Upper lobe of right lung (tissue), 1 donor: ENCODE measurements around the gene GC. TPM values are rescaled to one million over a fixed set of nuclear protein-coding genes. Genes with fewer than 3 reads are reported as not detected.

Source experiments
- ATAC-seq: fragments of 200-7000 bp; cut with Tn5 transposase; one replicate; pipeline ENCODE4 v1.9.1; 2020; ENCODE audit warnings: mild to moderate bottlenecking, moderate library complexity
- DNase-seq: peaks from one replicate; pipeline ENCODE4 v3.0.0-alpha.2; 2020
- H3K27ac ChIP-seq: fragments of 200-600 bp; one replicate; pipeline ENCODE4 v1.8.0; 2022
- H3K27me3 ChIP-seq: fragments of 200-600 bp; one replicate; pipeline ENCODE4 v1.8.0; 2022; ENCODE audit warnings: mild to moderate bottlenecking
- H3K36me3 ChIP-seq: fragments of 200-600 bp; one replicate; pipeline ENCODE4 v1.8.0; 2022
- H3K4me1 ChIP-seq: fragments of 200-600 bp; one replicate; pipeline ENCODE4 v1.8.0; 2022
- H3K4me3 ChIP-seq: fragments of 200-600 bp; one replicate; pipeline ENCODE4 v1.8.0; 2022; ENCODE audit warnings: mild to moderate bottlenecking
- H3K9me3 ChIP-seq: fragments of 200-600 bp; one replicate; pipeline ENCODE4 v1.8.0; 2022
- CTCF ChIP-seq: fragments of 200-600 bp; IDR thresholded peaks from one replicate; pipeline ENCODE4 v1.8.0; 2022; ENCODE audit warnings: antibody characterized with exemption
- intact Hi-C: fragments of 100-400 bp; cut with DNase I; formaldehyde crosslinking; loops from one replicate; pipeline ENCODE4 v1.11.0; 2022
- total RNA-seq: library from RNA; stranded (reverse); fragmentation: NEBNext Ultra II Directional; extraction: Animal tissue kit (Norgen Biotek cat#: 25700); gene quantifications from one replicate; pipeline ENCODE4 v1.2.1, GENCODE V29; 2021
- donor health status: DM: no; HTN: yes; CAD: no; lungs with severe emphysema.

The GC gene
- total RNA-seq, 1 donor from 2014 or later: not detected

GRCh38 chr4:71698141-71698540 is 85.7 kb downstream of the GC start:
- Histone ChIP-seq H3K4me1 (no peaks in the 10 kb centered on the region), H3K4me3 (no peak overlapping the region), H3K27me3 (peaks cover 5% of the 10 kb centered on the region), H3K9me3 (no peaks in the 10 kb centered on the region), H3K36me3 (no peaks in the 10 kb centered on the region), H3K27ac (no peak overlapping the region)
- no peak for ATAC-seq
- TF ChIP-seq CTCF: no peak
- DNase-seq: no peak
- intact Hi-C loops: no loop called here

GRCh38 chr4:71697031-71697430 is 86.8 kb downstream of the GC start:
- Histone ChIP-seq H3K27me3 (peaks cover 5% of the 10 kb centered on the region), H3K9me3 (no peaks in the 10 kb centered on the region), H3K36me3 (no peaks in the 10 kb centered on the region), H3K4me1 (no peaks in the 10 kb centered on the region), H3K27ac (no peak overlapping the region), H3K4me3 (no peak overlapping the region)
- DNase-seq: no peak
- TF ChIP-seq CTCF: no peak
- ATAC-seq: no peak
- intact Hi-C loops: no loop called here

GRCh38 chr4:71694961-71695360 is 88.9 kb downstream of the GC start:
- ATAC-seq: no peak
- Histone ChIP-seq H3K27me3 (peaks cover 5% of the 10 kb centered on the region), H3K36me3 (no peaks in the 10 kb centered on the region), H3K27ac (no peak overlapping the region), H3K4me3 (no peak overlapping the region), H3K9me3 (no peaks in the 10 kb centered on the region), H3K4me1 (no peaks in the 10 kb centered on the region)
- intact Hi-C loops: no loop called here
- TF ChIP-seq CTCF: no peak
- no peak for DNase-seq

GRCh38 chr4:71692963-71693362 is 90.9 kb downstream of the GC start:
- ATAC-seq (no peak), DNase-seq (no peak)
- no peak for TF ChIP-seq CTCF
- H3K4me3 ChIP-seq: no peak overlapping the region
- H3K4me1 ChIP-seq: no peaks in the 10 kb centered on the region
- no peaks in the 10 kb centered on the region for H3K36me3 ChIP-seq
- intact Hi-C loops: no loop called here
- H3K27me3 ChIP-seq: peaks cover 5% of the 10 kb centered on the region
- H3K9me3 ChIP-seq: no peaks in the 10 kb centered on the region
- H3K27ac ChIP-seq: no peak overlapping the region

- H3K4me1 ChIP-seq: no peaks in the 10 kb centered on the region
- ATAC-seq: no peak
Observed at GRCh38 chr4:71692198-71692597, 91.7 kb downstream of the GC start.

More at GRCh38 chr4:71692198-71692597, 91.7 kb downstream of the GC start:
- Histone ChIP-seq H3K36me3 (no peaks in the 10 kb centered on the region), H3K4me3 (no peak overlapping the region), H3K27ac (no peak overlapping the region), H3K9me3 (no peaks in the 10 kb centered on the region), H3K27me3 (peaks cover 5% of the 10 kb centered on the region)
- intact Hi-C loops: no loop called here
- DNase-seq: no peak
- no peak for TF ChIP-seq CTCF

Other genes starting within 250 kb of the GC start
- gene NPFFR2, start 247.9 kb upstream of the GC start, total RNA-seq: not detected